Islet of Langerhans (tissue), 1 donor: ENCODE data around the gene ZFTA.
A peak's percentile ranks its signal among the peaks of the same experiment; 100 is the strongest.

ENCODE experiments used
- FAIRE-seq: peaks from one replicate; lab custom pipeline; 2011; peaks lifted over from hg19 to GRCh38; lab: Jason Lieb, UNC

Gene ZFTA

GRCh38 chr11:63747011-63747410 lies 21.6 kb downstream of the ZFTA start:
- no peak for FAIRE-seq

- FAIRE-seq: no peak
Observed at GRCh38 chr11:63745304-63746170, 23.0 kb downstream of the ZFTA start.

GRCh38 chr11:63738720-63739360 lies 29.7 kb downstream of the ZFTA start:
- FAIRE-seq: peak; percentile 97

- FAIRE-seq: no peak
Observed at GRCh38 chr11:63737718-63738117, 30.9 kb downstream of the ZFTA start.

GRCh38 chr11:63736864-63737263 lies 31.7 kb downstream of the ZFTA start:
- no peak for FAIRE-seq

- FAIRE-seq: no peak
Observed at GRCh38 chr11:63729326-63729725, 39.2 kb downstream of the ZFTA start.

- FAIRE-seq: no peak
Observed at GRCh38 chr11:63720611-63721010, 48.0 kb downstream of the ZFTA start.

- FAIRE-seq: no peak
Observed at GRCh38 chr11:63719987-63720386, 48.6 kb downstream of the ZFTA start.

- no peak for FAIRE-seq
Observed at GRCh38 chr11:63719001-63719400, 49.6 kb downstream of the ZFTA start.
